ENCODE measurements around the gene STARD9.
A peak's percentile ranks its signal among the peaks of the same experiment; 100 is the strongest.

Gene STARD9

GRCh38 chr15:42695527-42696071 is 120.2 kb downstream of the STARD9 start:
- no peak for DNase-seq

- DNase-seq, result no peak
Measured at GRCh38 chr15:42696626-42697025, 121.2 kb downstream of the STARD9 start.

GRCh38 chr15:42704492-42704926 is 129.1 kb downstream of the STARD9 start:
- peak; percentile 40 for DNase-seq

GRCh38 chr15:42705336-42705735 is 129.9 kb downstream of the STARD9 start:
- DNase-seq, result no peak

GRCh38 chr15:42707068-42707467 is 131.7 kb downstream of the STARD9 start:
- DNase-seq, result no peak

GRCh38 chr15:42707873-42708544 is 132.6 kb downstream of the STARD9 start:
- no peak for DNase-seq

GRCh38 chr15:42710662-42711061 is 135.3 kb downstream of the STARD9 start:
- no peak for DNase-seq

GRCh38 chr15:42711746-42712145 is 136.3 kb downstream of the STARD9 start:
- DNase-seq, result no peak

GRCh38 chr15:42712584-42712983 is 137.2 kb downstream of the STARD9 start:
- DNase-seq, result no peak

GRCh38 chr15:42716125-42716524 is 140.7 kb downstream of the STARD9 start:
- DNase-seq, result no peak

- no peak for DNase-seq
Measured at GRCh38 chr15:42716626-42717025, 141.2 kb downstream of the STARD9 start.

- no peak for DNase-seq
Measured at GRCh38 chr15:42719043-42719442, 143.6 kb downstream of the STARD9 start.

- DNase-seq, result no peak
Measured at GRCh38 chr15:42720071-42720470, 144.7 kb downstream of the STARD9 start.

GRCh38 chr15:42721016-42721415 is 145.6 kb downstream of the STARD9 start:
- no peak for DNase-seq

GRCh38 chr15:42721916-42722315 is 146.5 kb downstream of the STARD9 start:
- no peak for DNase-seq

- DNase-seq, result no peak
Measured at GRCh38 chr15:42723068-42723467, 147.7 kb downstream of the STARD9 start.

GRCh38 chr15:42724276-42724675 is 148.9 kb downstream of the STARD9 start:
- DNase-seq, result no peak

- DNase-seq, result no peak
Measured at GRCh38 chr15:42725331-42725903, 150.0 kb downstream of the STARD9 start.

GRCh38 chr15:42726114-42726513 is 150.7 kb downstream of the STARD9 start:
- DNase-seq, result no peak

GRCh38 chr15:42727750-42728381 is 152.5 kb downstream of the STARD9 start:
- no peak for DNase-seq

GRCh38 chr15:42728560-42728959 is 153.2 kb downstream of the STARD9 start:
- DNase-seq, result no peak

- DNase-seq, result no peak
Measured at GRCh38 chr15:42728972-42729371, 153.6 kb downstream of the STARD9 start.

- DNase-seq, result no peak
Measured at GRCh38 chr15:42729409-42729808, 154.0 kb downstream of the STARD9 start.

GRCh38 chr15:42730135-42730534 is 154.7 kb downstream of the STARD9 start:
- no peak for DNase-seq

All from T-helper 9 cell (primary cell).